HepG2 (cell line): ENCODE results near the gene TRAF4. TPM values are rescaled to one million over a fixed set of nuclear protein-coding genes. Genes with fewer than 3 reads are reported as not detected.

ENCODE experiments used
- ARNT ChIP-seq: fragments of 450-650 bp; IDR thresholded peaks from 2 replicates; pipeline ENCODE4 v1.6.1; 2017
- ATAD3A ChIP-seq: sonication (generic); formaldehyde crosslinking; IDR thresholded peaks from 2 replicates; pipeline ENCODE4 v1.4.0; 2020; ENCODE audit warnings: missing genetic modification reagents
- CHD4 ChIP-seq: fragments of 200-600 bp; sonication (generic); IDR thresholded peaks from 2 replicates; pipeline ENCODE4 v1.7.0; 2017; ENCODE audit warnings: mild to moderate bottlenecking, low read length, borderline replicate concordance
- DBP ChIP-seq: sonication (generic); formaldehyde crosslinking; IDR thresholded peaks from 2 replicates; pipeline ENCODE4 v1.4.0; 2020; ENCODE audit warnings: missing genetic modification reagents; ENCODE audit errors: not compliant biosample characterization
- DNMT3B ChIP-seq: conservative IDR thresholded peaks from 2 replicates; pipeline ENCODE4 v1.6.1; 2016; ENCODE audit warnings: missing biosample characterization, control low read depth
- EHMT2 ChIP-seq: fragments of 200-600 bp; sonication (generic); IDR thresholded peaks from 2 replicates; pipeline ENCODE4 v1.7.0; 2017; ENCODE audit warnings: antibody characterized with exemption, low read depth, low read length, borderline replicate concordance
- GFI1 ChIP-seq: sonication (generic); formaldehyde crosslinking; IDR thresholded peaks from 2 replicates; pipeline ENCODE4 v1.5.0; 2020; ENCODE audit warnings: missing genetic modification reagents, mild to moderate bottlenecking, borderline replicate concordance
- MBNL3 ChIP-seq: fragments of 250-450 bp; sonication (Bioruptor Pico); conservative IDR thresholded peaks from 2 replicates; pipeline ENCODE4 v1.8.0; 2022; ENCODE audit warnings: mild to moderate bottlenecking, inconsistent platforms
- MEIS2 ChIP-seq: sonication (generic); formaldehyde crosslinking; IDR thresholded peaks from 2 replicates; pipeline ENCODE4 v1.9.0; 2021; ENCODE audit warnings: mild to moderate bottlenecking, missing genetic modification reagents
- MXD4 ChIP-seq: IDR thresholded peaks from 2 replicates; pipeline ENCODE4 v1.6.1; 2016; ENCODE audit warnings: mild to moderate bottlenecking, missing biosample characterization, missing genetic modification reagents
- NFIC ChIP-seq: IDR thresholded peaks from 2 replicates; pipeline ENCODE4 v1.6.1; 2012; ENCODE audit warnings: mild to moderate bottlenecking, low read length, inconsistent platforms
- RARA ChIP-seq: IDR thresholded peaks from 2 replicates; pipeline ENCODE4 v1.6.1; 2016; ENCODE audit warnings: missing genetic modification reagents, missing compliant biosample characterization
- SAP130 ChIP-seq: IDR thresholded peaks from 2 replicates; pipeline ENCODE4 v1.6.1; 2016; ENCODE audit warnings: low read depth
- SMC3 ChIP-seq: IDR thresholded peaks from 2 replicates; pipeline ENCODE4 v1.6.1; 2011; ENCODE audit warnings: low read length, improper control_type of control experiment
- SP1 ChIP-seq, 2 experiments: fragments of 450-650 bp in 1 of 2; sonication (generic) in 1 of 2; formaldehyde crosslinking in 1 of 2; IDR thresholded peaks; 2 replicates each; pipeline versions ENCODE4 v1.4.0 to v1.6.1; 2016 to 2020; ENCODE audit warnings: missing genetic modification reagents in 1 of 2
- SPEN ChIP-seq: sonication (generic); formaldehyde crosslinking; IDR thresholded peaks from 2 replicates; pipeline ENCODE4 v1.5.1; 2020; ENCODE audit warnings: low read depth, mild to moderate bottlenecking, missing genetic modification reagents
- ZBTB38 ChIP-seq: sonication (generic); formaldehyde crosslinking; IDR thresholded peaks from 2 replicates; pipeline ENCODE4 v1.5.1; 2020; ENCODE audit warnings: mild to moderate bottlenecking, missing genetic modification reagents
- ZMYM2 ChIP-seq: sonication (generic); formaldehyde crosslinking; IDR thresholded peaks from 2 replicates; pipeline ENCODE4 v1.8.0; 2022; ENCODE audit warnings: mild to moderate bottlenecking, missing genetic modification reagents
- ZNF280D ChIP-seq: sonication (generic); formaldehyde crosslinking; IDR thresholded peaks from 2 replicates; pipeline ENCODE4 v1.5.1; 2020; ENCODE audit warnings: mild to moderate bottlenecking, missing genetic modification reagents
- ZNF292 ChIP-seq: sonication (generic); formaldehyde crosslinking; IDR thresholded peaks from 2 replicates; pipeline ENCODE4 v1.8.1; 2022; ENCODE audit warnings: mild to moderate bottlenecking, low read depth, missing genetic modification reagents, borderline replicate concordance
- ZNF577 ChIP-seq: sonication (generic); formaldehyde crosslinking; IDR thresholded peaks from 2 replicates; pipeline ENCODE4 v1.4.0; 2020; ENCODE audit warnings: mild to moderate bottlenecking, low read depth, missing genetic modification reagents, borderline replicate concordance
- ZSCAN25 ChIP-seq: sonication (generic); formaldehyde crosslinking; IDR thresholded peaks from 2 replicates; pipeline ENCODE4 v1.8.0; 2022; ENCODE audit warnings: mild to moderate bottlenecking, missing genetic modification reagents
- polyA plus RNA-seq, 8 experiments: library from polyadenylated mRNA; depleted of rRNA in 3 of 8; stranded (reverse) in 7 of 8; unstranded in 1 of 8; fragments of >200 nt; fragmentation: Illumina TruSeq in 4 of 8; extraction: Trizol in 4 of 8; gene quantifications; 2 replicates each; pipeline versions ENCODE4 v1.2.1 to v1.2.3, GENCODE V29; 2011 to 2016; ENCODE audit warnings: low read depth in 4 of 8, missing spikeins in 1 of 8, mixed read lengths in 1 of 8; ENCODE audit not compliant: insufficient read depth in 1 of 8
- total RNA-seq, 5 experiments: library from RNA; depleted of rRNA; stranded (reverse); fragments of >200 nt; fragmentation: Illumina TruSeq; extraction: Trizol; gene quantifications; 2 replicates each; pipeline ENCODE4 v1.2.3, GENCODE V29; 2016; ENCODE audit warnings: low read depth in 1 of 5
- TF ChIP-seq, protein P1 (sequence below): sonication (generic); formaldehyde crosslinking; IDR thresholded peaks from 2 replicates; pipeline ENCODE4 v1.5.1; 2020; ENCODE audit warnings: missing genetic modification reagents, mild to moderate bottlenecking, borderline replicate concordance
- TF ChIP-seq, protein P2 (sequence below): sonication (generic); formaldehyde crosslinking; IDR thresholded peaks from 2 replicates; pipeline ENCODE4 v1.4.0; 2020; ENCODE audit warnings: mild to moderate bottlenecking, low read depth, missing genetic modification reagents

Gene TRAF4
- total and polyA plus RNA-seq, 2 of the 13 experiments (the other 11 are each of a cell fraction or from before 2014, with no cell fraction given), result 86.0 to 89.9 TPM

DNA sequence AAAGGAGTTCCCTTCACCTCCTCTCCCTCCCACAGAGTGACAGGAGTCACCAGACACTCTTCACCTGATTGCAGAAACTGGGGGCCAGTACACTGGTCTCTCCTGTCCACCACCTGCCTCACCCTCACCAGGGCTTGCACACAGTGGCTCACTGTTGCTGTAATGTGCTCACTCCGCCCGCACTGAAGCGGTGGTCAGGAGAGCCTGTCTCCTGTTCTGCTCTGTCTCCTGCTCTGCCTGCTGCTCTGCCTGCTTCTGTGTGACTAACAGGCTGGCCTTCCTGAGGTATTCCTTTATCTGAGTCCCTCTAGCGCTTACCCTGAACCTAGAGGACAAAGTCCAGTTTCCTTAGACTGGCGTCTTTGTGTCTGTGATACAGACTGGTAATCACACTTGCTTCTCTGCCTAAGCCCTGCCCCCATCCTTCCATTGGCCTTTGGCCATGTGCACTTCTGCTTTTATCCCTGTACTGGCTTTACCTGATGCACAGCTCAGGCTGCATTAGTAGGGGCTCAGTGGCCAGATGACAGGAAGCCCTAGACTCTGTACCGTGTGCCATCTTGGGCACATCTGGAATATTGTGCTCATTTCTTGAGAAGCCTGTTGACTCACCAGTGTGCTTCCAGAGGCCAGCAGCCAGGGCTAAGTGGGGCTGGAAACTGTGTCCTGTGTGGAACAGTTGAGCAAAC, 45.4 kb upstream of the TRAF4 start (continued):
- TF ChIP-seq ZSCAN25 (CRISPR knock-in tag) (peak; percentile 67; the same call in 1 of the 2 replicates), SPEN (peak; percentile 61), MEIS2 (CRISPR knock-in tag) (peak; percentile 62; the same call in 1 of the 2 replicates), ZNF292 (peak; percentile 96; the same call in 1 of the 2 replicates), ARNT (no peak), RARA (CRISPR knock-in tag) (peak; percentile 68), GFI1 (CRISPR knock-in tag) (peak; percentile 42; the same call in 1 of the 2 replicates), DBP (CRISPR knock-in tag) (no peak), MBNL3 (CRISPR knock-in tag) (no peak), ZMYM2 (CRISPR knock-in tag) (peak; percentile 75; the same call in 1 of the 2 replicates), SMC3 (peak; percentile 17; the same call in 1 of the 2 replicates), SAP130 (CRISPR knock-in tag) (peak; percentile 97), EHMT2 (no peak), MXD4 (CRISPR knock-in tag) (peak; percentile 76), CHD4 (peak; percentile 76; the same call in 1 of the 2 replicates), ZNF577 (CRISPR knock-in tag) (no peak), NFIC (no peak), SP1 (IDR thresholded peaks at IDR 0.05) (no peak), SP1 (CRISPR knock-in tag; IDR thresholded peaks at IDR 0.05) (peak; percentile 39; the same call in 1 of the 2 replicates), ZNF280D (CRISPR knock-in tag) (peak; percentile 92), ATAD3A (CRISPR knock-in tag) (no peak), ZBTB38 (peak; percentile 79), DNMT3B (CRISPR knock-in tag) (peak; percentile 54; the same call in 1 of the 2 replicates)
- TF ChIP-seq, protein P1, sequence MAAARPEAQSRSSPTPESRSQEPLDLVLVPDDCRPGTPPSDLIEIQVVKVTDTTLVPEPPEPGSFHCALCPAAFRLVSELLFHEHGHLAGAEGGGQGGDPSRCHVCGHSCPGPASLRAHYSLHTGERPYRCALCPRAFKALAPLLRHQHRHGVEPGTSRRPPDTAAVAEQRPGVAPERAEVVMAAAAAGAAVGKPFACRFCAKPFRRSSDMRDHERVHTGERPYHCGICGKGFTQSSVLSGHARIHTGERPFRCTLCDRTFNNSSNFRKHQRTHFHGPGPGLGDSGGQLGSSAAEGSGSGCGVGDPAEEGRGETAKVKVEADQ (CRISPR knock-in tag), result no peak; the same call in 1 of the 2 replicates
- TF ChIP-seq, protein P2, sequence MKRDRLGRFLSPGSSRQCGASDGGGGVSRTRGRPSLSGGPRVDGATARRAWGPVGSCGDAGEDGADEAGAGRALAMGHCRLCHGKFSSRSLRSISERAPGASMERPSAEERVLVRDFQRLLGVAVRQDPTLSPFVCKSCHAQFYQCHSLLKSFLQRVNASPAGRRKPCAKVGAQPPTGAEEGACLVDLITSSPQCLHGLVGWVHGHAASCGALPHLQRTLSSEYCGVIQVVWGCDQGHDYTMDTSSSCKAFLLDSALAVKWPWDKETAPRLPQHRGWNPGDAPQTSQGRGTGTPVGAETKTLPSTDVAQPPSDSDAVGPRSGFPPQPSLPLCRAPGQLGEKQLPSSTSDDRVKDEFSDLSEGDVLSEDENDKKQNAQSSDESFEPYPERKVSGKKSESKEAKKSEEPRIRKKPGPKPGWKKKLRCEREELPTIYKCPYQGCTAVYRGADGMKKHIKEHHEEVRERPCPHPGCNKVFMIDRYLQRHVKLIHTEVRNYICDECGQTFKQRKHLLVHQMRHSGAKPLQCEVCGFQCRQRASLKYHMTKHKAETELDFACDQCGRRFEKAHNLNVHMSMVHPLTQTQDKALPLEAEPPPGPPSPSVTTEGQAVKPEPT (CRISPR knock-in tag), result no peak
